ENCODE results near the gene STPG1. TPM values are rescaled to one million over a fixed set of nuclear protein-coding genes. Genes with fewer than 3 reads are reported as not detected.

STPG1 gene
- total RNA-seq, 2 donors from 2014 or later = 13.6 to 18.4 TPM

DNA sequence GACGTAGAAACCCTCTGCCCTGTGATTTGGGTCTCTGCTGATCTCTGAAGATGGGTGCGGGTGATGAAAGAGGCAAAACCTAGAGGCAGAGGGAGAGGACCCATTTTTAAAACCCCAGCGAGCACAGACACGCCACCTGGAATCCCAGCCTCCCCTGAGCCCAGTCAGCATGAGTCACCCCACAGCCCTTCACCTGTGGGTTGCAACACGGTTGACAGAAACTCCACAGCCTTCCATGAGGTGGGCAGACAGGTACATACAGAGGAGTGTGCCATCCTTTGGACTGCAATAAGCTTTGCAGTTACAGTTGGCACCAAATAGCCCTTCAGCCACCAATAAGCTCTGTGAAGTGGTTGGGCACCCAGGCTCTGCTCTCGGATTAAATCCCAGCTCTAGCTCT lies 96.5 kb downstream of the STPG1 start:
- no peaks in the 10 kb centered on the region for H3K36me3 ChIP-seq
- TF ChIP-seq CTCF (IDR thresholded peaks at IDR 0.05) = no peak
- no peaks in the 10 kb centered on the region for H3K27me3 ChIP-seq
- no peak overlapping the region for H3K9ac ChIP-seq (ENCODE audit: low read depth in 2 of 2, low read length in 2 of 2)
- no peak overlapping the region for H3K4me3 ChIP-seq
- H3K9me3 ChIP-seq = no peaks in the 10 kb centered on the region
- peaks cover 7% of the 10 kb centered on the region for H3K4me1 ChIP-seq
- intact Hi-C loops (cut with DNase I) = no loop called here
- no peak overlapping the region for H3K27ac ChIP-seq
- no peak for DNase-seq

DNA sequence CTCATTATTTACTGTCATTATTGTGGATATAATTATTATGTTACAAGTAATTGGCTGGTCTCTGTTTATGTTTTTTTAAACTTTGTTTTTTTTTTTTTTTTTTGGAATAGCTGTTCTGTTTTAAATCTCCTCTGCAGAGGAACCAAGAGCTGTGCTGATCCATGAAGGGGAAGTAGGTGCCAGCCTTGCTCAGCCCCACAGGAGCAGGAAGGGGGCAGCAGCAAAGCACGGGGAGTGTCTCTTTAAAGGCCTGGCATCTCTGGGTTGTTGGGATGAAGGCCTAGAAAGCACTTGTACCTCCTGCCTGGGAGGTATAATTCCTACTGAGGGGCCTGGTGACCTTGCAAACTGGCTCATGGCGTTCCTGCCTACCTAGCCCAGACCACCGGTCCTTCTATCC lies 96.9 kb downstream of the STPG1 start:
- intact Hi-C loops (cut with DNase I) = no loop called here
- no peak overlapping the region for H3K27ac ChIP-seq
- no peaks in the 10 kb centered on the region for H3K36me3 ChIP-seq
- no peak for TF ChIP-seq CTCF (IDR thresholded peaks at IDR 0.05)
- no peaks in the 10 kb centered on the region for H3K27me3 ChIP-seq
- H3K4me3 ChIP-seq = no peak overlapping the region
- no peaks in the 10 kb centered on the region for H3K9me3 ChIP-seq
- no peak for DNase-seq
- H3K4me1 ChIP-seq = peaks cover 7% of the 10 kb centered on the region
- H3K9ac ChIP-seq (ENCODE audit: low read depth in 2 of 2, low read length in 2 of 2) = no peak overlapping the region

DNA sequence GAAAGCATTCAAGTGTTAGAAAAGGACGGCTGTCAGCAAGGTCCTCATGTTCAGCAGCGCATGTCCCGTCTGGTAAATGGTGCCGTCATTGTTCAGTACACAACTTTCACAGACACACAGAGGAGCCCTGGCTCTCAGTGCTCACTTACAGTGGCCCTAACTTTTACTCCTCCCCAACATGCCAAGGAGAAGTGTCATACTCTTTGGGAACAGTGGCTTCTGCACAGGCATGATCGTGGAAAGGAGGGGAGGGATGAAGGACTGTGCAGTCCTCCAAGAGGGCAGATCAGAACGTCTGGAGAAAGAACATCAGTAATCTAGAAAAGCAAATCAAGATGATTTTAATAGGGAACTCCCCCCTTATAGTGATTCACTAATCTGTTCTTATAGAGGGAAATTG lies 98.2 kb downstream of the STPG1 start:
- Histone ChIP-seq H3K9me3 (no peaks in the 10 kb centered on the region), H3K4me3 (no peak overlapping the region), H3K4me1 (no peaks in the 10 kb centered on the region), H3K9ac (ENCODE audit: low read depth in 2 of 2, low read length in 2 of 2) (no peak overlapping the region), H3K36me3 (no peaks in the 10 kb centered on the region), H3K27me3 (no peaks in the 10 kb centered on the region), H3K27ac (no peak overlapping the region)
- no peak for TF ChIP-seq CTCF (IDR thresholded peaks at IDR 0.05)
- DNase-seq = no peak
- intact Hi-C loops (cut with DNase I) = no loop called here

- H3K27ac ChIP-seq = no peak overlapping the region
- no peaks in the 10 kb centered on the region for H3K36me3 ChIP-seq
- H3K4me3 ChIP-seq = no peak overlapping the region
- TF ChIP-seq CTCF (IDR thresholded peaks at IDR 0.05) = no peak
- no peak for DNase-seq
- no peaks in the 10 kb centered on the region for H3K27me3 ChIP-seq
- no peaks in the 10 kb centered on the region for H3K4me1 ChIP-seq
- H3K9me3 ChIP-seq = no peaks in the 10 kb centered on the region
- intact Hi-C loops (cut with DNase I) = no loop called here
- H3K9ac ChIP-seq (ENCODE audit: low read depth in 2 of 2, low read length in 2 of 2) = no peak overlapping the region
These were observed 101.8 kb downstream of the STPG1 start for GRCh38 chr1:24311741-24312140.

GRCh38 chr1:24311234-24311633 lies 102.3 kb downstream of the STPG1 start:
- no peak overlapping the region for H3K27ac ChIP-seq
- no peaks in the 10 kb centered on the region for H3K4me1 ChIP-seq
- H3K27me3 ChIP-seq = no peaks in the 10 kb centered on the region
- intact Hi-C loops (cut with DNase I) = no loop called here
- TF ChIP-seq CTCF (IDR thresholded peaks at IDR 0.05) = no peak
- no peaks in the 10 kb centered on the region for H3K9me3 ChIP-seq
- H3K36me3 ChIP-seq = no peaks in the 10 kb centered on the region
- no peak overlapping the region for H3K4me3 ChIP-seq
- H3K9ac ChIP-seq (ENCODE audit: low read depth in 2 of 2, low read length in 2 of 2) = no peak overlapping the region
- no peak for DNase-seq
